OCI-LY3 (cell line): ENCODE data around the gene MXD1.

Experiments used
- CTCF ChIP-seq: fragments of 200-600, 300-600 bp; sonication (generic); IDR thresholded peaks from 2 replicates; pipeline ENCODE4 v1.5.1; 2014; ENCODE audit warnings: antibody characterized with exemption, low read length, low read depth
- EZH2phosphoT487 ChIP-seq: fragments of 200-600 bp; shearing (Covaris generic); IDR thresholded peaks from 2 replicates; pipeline ENCODE4 v1.6.1; 2018; ENCODE audit warnings: antibody characterized with exemption, mixed run types, low read depth

- no peak for TF ChIP-seq CTCF
- no peak for TF ChIP-seq EZH2phosphoT487
Observed at GRCh38 chr2:69966496-69966895, 51.6 kb downstream of the MXD1 start.
